Endothelial cell (in vitro differentiated cells): ENCODE measurements around the gene MRPS21. TPM values are rescaled to one million over a fixed set of nuclear protein-coding genes. Genes with fewer than 3 reads are reported as not detected.

Experiments used
- DNase-seq: peaks from one replicate; pipeline ENCODE4 v3.0.0; 2021; ENCODE audit warnings: low spot score
- H3K27ac Mint-ChIP-seq: one replicate; pipeline ENCODE4 v1.8.0; 2021; ENCODE audit warnings: mixed read lengths, inconsistent platforms; ENCODE audit not compliant: unreplicated experiment
- H3K27me3 Mint-ChIP-seq: one replicate; pipeline ENCODE4 v1.8.0; 2021; ENCODE audit warnings: mild to moderate bottlenecking, moderate library complexity, mixed read lengths, inconsistent platforms; ENCODE audit not compliant: unreplicated experiment
- H3K36me3 Mint-ChIP-seq: one replicate; pipeline ENCODE4 v1.8.0; 2021; ENCODE audit warnings: mild to moderate bottlenecking, low read depth, mixed read lengths, inconsistent platforms; ENCODE audit not compliant: unreplicated experiment
- H3K4me1 Mint-ChIP-seq: one replicate; pipeline ENCODE4 v1.8.0; 2021; ENCODE audit warnings: mild to moderate bottlenecking, mixed read lengths, inconsistent platforms; ENCODE audit not compliant: unreplicated experiment
- H3K4me3 Mint-ChIP-seq: one replicate; pipeline ENCODE4 v1.8.0; 2021; ENCODE audit warnings: mild to moderate bottlenecking, mixed read lengths, inconsistent platforms; ENCODE audit not compliant: unreplicated experiment
- H3K9me3 Mint-ChIP-seq: one replicate; pipeline ENCODE4 v1.8.0; 2021; ENCODE audit warnings: mixed read lengths, inconsistent platforms; ENCODE audit not compliant: unreplicated experiment
- CTCF ChIP-seq: fragments of 200-600 bp; sonication (generic); IDR thresholded peaks from one replicate; pipeline ENCODE4 v1.5.0; 2021; ENCODE audit warnings: antibody characterized with exemption; ENCODE audit not compliant: unreplicated experiment
- long read RNA-seq: library from polyadenylated mRNA; unstranded; transcript quantifications from one replicate; pipeline ENCODE4 v2.0.0, GENCODE V29; 2020; ENCODE audit not compliant: unreplicated experiment
- total RNA-seq: library from RNA; stranded (reverse); fragmentation: NEBNext Ultra II Directional; extraction: Animal tissue kit (Norgen Biotek cat#: 25700); gene quantifications from one replicate; pipeline ENCODE4 v1.2.1, GENCODE V29; 2021; ENCODE audit not compliant: unreplicated experiment

Gene MRPS21
- 63.1 TPM for total RNA-seq
- long read RNA-seq, transcript MRPS21-202 (3 exons, 1,226 nt), result major isoform, 44 of 77 reads
- long read RNA-seq, transcript MRPS21-201 (2 exons, 1,462 nt), result minor isoform, 27 of 77 reads
- long read RNA-seq, partial matches to known transcripts, result 0 of 77 reads
- long read RNA-seq, other reads (novel, unspliced or antisense), result 6 of 77 reads

- peaks cover 24% of the 10 kb centered on the region for H3K27me3 Mint-ChIP-seq
- H3K9me3 Mint-ChIP-seq, result no peaks in the 10 kb centered on the region
- H3K4me3 Mint-ChIP-seq, result peak within 1 kb of the TSS; percentile 97
- DNase-seq, result peak; percentile 84
- H3K4me1 Mint-ChIP-seq, result peaks cover 30% of the 10 kb centered on the region
- H3K27ac Mint-ChIP-seq, result peak within 1 kb of the TSS; percentile 100
- no peak for TF ChIP-seq CTCF
- H3K36me3 Mint-ChIP-seq, result peaks cover 27% of the 10 kb centered on the region
These were observed at the start of gene MRPS21 for GRCh38 chr1:150293433-150294253. Gene MRPS21 (plus strand): TSS chr1:150293861. CDS start chr1:150294367, 506 bp downstream.

- no peaks in the 10 kb centered on the region for H3K36me3 Mint-ChIP-seq
- H3K4me1 Mint-ChIP-seq, result no peaks in the 10 kb centered on the region
- H3K9me3 Mint-ChIP-seq, result no peaks in the 10 kb centered on the region
- no peak overlapping the region for H3K4me3 Mint-ChIP-seq
- no peak for TF ChIP-seq CTCF
- H3K27ac Mint-ChIP-seq, result no peak overlapping the region
- DNase-seq, result no peak
- no peaks in the 10 kb centered on the region for H3K27me3 Mint-ChIP-seq
These were observed 43.7 kb upstream of the MRPS21 start for GRCh38 chr1:150249936-150250335.

- no peaks in the 10 kb centered on the region for H3K9me3 Mint-ChIP-seq
- H3K4me1 Mint-ChIP-seq, result peaks cover 56% of the 10 kb centered on the region
- no peaks in the 10 kb centered on the region for H3K36me3 Mint-ChIP-seq
- no peak for TF ChIP-seq CTCF
- peak overlapping the region; percentile 56 for H3K4me3 Mint-ChIP-seq
- peaks cover 10% of the 10 kb centered on the region for H3K27me3 Mint-ChIP-seq
- DNase-seq, result no peak
- H3K27ac Mint-ChIP-seq, result peak overlapping the region; percentile 85
These were observed 37.5 kb upstream of the MRPS21 start for GRCh38 chr1:150256198-150256553.

GRCh38 chr1:150256554-150257341, 36.9 kb upstream of the MRPS21 start:
- TF ChIP-seq CTCF, result no peak
- Mint-ChIP-seq H3K27ac (peak overlapping the region; percentile 85), H3K27me3 (peaks cover 10% of the 10 kb centered on the region), H3K36me3 (peaks cover 3% of the 10 kb centered on the region), H3K4me1 (peaks cover 56% of the 10 kb centered on the region), H3K9me3 (no peaks in the 10 kb centered on the region), H3K4me3 (peak overlapping the region; percentile 84)
- DNase-seq, result peak; percentile 33
